OCI-LY1 (cell line): ENCODE results near the gene MIA2.

Source experiments
- CTCF ChIP-seq: fragments of 200-600 bp; sonication (generic), shearing (Covaris generic); IDR thresholded peaks from 2 replicates; pipeline ENCODE4 v1.5.1; 2017; ENCODE audit warnings: mild to moderate bottlenecking, antibody characterized with exemption, low read length, moderate library complexity, mixed read lengths
- EZH2 ChIP-seq: fragments of 200-600 bp; sonication (generic), shearing (Covaris generic); IDR thresholded peaks from 2 replicates; pipeline ENCODE4 v1.8.0; 2017; ENCODE audit warnings: borderline replicate concordance, mixed run types, mild to moderate bottlenecking, antibody characterized with exemption, low read length, moderate library complexity, mixed read lengths

DNA sequence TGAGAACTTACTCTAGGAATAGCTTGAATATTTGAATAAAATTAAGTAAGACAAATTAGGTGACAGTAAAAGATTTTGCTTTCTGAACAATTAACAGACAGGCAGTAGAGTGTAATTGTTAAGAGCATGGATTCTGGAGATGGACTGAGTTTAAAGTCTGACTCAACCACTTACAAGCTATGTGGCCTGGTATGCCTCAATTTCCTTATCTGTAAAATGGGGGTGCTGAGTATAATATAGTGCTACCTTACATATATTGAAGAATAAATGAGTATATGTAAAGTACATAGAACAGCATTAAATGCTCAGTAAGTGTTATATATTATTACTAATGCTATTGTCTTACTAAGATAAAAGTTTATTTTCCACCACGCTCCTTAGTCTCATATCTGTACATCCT lies 7.1 kb downstream of the MIA2 start:
- no peak for TF ChIP-seq CTCF
- no peak for TF ChIP-seq EZH2
